GM18519 (cell line): ENCODE measurements around the gene ZNF319.

Source experiments
- ATAC-seq: cut with Tn5 transposase; IDR thresholded peaks from one replicate; pipeline ENCODE4 v1.9.1; 2021; ENCODE audit warnings: mild to moderate bottlenecking, moderate library complexity; ENCODE audit not compliant: unreplicated experiment, low FRiP score

ZNF319 gene

DNA sequence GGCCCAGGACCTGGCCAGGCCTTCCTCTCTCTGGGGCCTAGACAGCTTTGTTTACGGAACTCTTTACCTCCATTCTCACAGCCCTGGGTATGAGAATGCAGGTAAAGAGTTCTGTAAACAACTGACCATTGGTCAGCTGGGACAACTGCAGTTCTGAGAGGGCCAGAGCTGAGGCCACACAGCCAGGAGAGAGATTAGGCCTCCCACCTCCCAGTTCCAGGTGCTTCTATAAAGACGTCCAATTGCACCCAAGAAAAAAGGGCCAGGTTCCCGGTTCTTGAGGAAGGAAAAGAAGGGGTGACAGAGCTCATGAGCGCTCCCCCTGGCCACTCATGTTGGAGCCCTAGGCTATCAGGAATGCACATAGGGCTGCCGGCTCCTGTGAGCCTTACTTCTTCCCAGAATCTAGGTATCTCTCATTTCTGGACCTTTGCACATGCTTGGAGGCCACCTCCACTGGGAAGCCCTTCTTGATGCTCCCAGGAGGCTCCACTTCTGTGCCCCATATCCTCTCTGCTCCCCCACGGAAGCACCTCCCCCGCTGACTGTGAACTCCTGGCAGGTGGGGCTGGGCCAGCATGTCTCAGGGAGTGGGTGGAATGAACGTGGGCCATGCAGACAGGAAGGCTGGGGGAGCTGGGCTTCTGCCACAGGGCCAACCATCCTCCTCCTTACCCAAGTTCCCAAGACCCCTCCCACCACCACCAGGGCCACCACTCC is 42.6 kb downstream of the ZNF319 start:
- ATAC-seq, result no peak

DNA sequence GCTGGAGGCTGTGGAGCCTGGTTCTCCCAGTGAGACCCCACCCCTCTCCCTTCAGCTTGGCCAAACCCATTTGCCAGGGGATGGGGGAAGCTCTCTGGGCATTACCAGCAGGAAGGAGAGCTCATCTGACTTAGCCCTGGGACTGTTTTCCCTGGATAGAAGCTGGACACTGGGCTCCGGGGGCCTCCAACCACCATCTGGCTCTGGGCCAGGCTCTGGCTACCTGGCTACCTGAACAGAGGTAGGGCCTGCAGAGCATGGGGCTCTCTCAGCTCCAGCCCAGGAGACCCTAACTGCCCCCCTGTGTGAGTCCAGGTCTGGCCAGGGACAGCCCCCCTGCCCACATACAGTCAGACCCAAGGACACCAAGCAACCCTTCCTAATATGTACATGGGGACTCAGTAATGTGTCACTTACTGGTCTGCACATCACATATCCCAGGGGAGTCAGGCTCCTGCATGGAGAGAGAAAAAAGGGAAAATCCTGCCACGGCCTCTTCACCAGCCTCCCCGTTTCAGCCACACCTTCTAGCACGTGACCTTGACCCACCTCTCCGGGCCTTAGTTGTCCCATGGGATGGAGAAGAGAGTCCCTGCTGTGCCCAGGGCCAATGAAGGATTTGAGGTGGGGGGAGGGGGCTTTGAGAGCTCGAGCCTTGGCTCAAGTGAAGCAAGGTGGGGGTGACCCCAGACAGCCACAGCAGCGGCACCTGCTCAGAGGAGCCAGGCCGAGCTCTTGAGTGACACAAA is 43.4 kb downstream of the ZNF319 start:
- ATAC-seq, result no peak

DNA sequence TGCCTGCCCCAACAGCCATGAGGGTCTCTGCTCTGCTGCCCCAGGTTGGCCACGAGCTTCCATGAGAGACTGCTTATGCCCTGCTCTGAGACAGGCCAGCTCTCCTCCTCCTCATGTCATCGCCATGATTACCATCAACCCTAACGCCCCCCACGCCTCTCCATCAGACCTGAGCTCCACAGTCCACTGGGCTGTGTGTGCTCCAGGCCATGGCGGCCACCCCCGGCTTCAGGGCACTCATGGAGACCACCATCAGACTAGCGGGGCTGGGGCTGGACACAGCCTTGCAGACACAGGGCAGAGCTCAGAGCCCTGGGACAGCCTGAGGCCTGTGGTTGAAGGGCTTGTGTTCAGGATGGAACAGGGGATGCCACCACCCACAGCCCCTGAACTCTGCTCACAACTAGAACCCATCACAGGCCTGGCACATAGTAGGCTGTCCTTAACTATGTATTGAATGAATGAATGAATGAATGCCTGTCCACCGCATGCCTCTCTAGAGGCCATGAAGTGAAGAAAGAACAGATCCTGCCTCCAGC is 44.1 kb downstream of the ZNF319 start:
- no peak for ATAC-seq

DNA sequence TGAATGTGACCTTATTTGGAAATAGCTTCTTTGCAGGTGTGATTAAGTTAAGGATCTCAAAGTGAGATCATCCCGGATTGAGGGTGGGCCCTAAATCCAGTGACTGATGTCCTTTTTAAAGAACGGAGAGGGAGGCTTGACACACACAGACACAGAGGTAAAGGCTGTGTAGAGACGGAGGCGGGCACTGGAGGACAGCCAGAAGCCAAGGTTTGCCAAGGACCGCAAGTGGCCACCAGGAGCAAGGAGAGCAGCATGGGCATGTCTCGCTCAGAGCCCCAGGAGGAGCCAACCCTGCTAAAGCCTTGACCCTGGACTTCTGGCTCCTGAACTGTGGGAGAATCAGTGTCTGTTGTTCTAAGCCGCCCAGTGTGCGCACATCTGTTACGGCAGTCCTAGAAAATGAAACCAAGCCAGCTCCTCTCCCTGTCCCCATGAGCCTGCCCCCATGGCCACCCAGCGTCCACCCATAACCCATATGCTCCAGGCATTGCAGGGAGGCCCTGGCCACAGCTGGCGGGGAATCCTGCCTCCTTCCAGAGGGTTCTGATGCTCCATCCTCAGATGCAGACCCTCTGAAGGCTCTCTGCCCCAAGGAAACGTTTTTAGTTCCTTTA is 44.8 kb downstream of the ZNF319 start:
- no peak for ATAC-seq

DNA sequence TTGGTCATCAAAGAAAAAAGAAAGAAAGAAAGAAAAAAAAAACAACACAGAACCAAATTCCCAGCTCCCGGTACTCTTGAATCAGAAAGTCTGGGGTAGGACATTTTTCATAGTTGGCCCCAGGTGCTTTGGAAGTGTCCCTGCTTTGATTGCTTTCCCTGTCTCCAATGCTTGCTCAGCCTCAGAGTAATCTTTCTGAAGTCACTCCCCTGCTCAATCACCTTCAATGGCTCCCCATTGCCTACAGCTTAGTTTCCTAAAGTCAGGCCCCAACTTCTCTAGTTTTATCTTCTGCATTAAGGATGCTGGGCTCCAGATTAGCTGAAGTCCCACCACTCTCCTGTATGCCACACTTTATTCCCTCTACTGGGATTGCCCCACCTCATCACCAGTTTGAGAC is 46.6 kb downstream of the ZNF319 start:
- ATAC-seq, result no peak

DNA sequence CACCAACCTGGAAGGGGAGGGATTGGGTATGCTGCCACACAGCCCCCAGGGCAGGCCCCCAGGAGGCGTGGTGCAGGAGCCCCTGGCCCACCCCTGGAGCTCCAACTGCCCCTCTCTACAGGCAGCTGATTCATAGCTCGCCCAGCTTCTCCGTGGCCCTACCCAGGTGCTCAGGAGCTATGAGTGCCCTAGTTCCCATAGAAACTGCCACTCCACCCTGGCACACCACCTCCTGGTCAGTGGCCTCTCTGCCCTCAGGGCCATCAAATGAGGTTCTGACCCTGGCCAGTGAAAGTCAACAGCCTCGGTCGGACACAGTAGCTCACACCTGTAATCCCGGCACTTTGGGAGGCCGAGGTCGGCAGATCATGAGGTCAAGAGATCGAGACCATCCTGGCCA is 47.6 kb downstream of the ZNF319 start:
- ATAC-seq, result no peak

DNA sequence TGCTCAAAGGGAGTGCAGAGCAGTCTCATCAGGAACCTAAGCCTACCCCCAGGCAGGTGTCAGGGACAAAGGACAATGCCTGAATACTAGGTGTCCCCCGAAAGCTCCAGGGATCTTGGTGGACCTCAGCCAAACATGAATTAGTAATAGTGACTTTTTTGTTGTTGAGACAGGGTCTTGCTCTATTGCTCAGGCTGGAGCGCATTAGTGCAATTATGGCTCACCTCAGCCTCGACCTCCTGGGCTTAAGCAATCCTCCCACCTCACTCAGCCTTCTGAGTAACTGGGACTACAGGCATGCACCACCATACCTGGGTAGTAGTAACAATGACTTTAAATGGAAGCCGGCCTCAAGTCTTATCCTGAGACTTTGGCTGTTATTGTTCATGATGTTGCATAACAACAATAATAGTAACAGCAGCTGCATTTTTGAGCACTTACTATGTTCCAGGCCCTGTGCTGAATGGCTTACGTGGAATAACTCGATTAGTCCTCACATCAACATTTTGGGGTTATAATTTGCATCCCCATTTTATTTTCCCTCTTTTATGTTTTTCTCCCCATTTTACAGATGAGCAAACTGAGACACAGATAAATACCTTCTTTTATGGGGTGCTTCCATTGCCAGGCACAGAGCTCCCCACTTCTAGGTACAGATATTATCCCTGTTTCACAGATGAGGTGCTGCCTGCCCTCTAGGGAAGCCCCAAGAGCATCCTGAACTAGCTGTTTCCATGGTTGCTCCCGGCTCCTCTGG is 49.1 kb downstream of the ZNF319 start:
- ATAC-seq, result no peak

DNA sequence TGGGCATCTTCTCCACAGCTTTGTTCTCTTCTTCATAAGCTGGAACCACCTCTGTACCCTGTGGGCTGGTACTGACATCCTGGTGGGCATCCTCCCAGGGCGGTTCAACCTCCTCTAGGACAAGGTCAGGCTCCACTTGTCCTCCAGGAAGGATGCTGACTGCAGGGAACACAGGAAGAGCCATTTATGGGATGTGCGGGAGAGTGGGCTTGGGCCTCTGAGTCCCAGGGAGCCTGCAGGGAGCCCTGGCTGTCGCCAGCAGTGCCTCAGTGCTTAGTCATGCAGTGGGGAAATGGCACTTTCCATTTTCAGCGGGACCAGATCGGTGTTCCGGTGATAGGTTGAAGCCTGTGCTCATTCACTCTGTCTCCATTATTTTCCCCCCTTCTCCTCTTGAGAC is 50.1 kb downstream of the ZNF319 start:
- ATAC-seq, result no peak

DNA sequence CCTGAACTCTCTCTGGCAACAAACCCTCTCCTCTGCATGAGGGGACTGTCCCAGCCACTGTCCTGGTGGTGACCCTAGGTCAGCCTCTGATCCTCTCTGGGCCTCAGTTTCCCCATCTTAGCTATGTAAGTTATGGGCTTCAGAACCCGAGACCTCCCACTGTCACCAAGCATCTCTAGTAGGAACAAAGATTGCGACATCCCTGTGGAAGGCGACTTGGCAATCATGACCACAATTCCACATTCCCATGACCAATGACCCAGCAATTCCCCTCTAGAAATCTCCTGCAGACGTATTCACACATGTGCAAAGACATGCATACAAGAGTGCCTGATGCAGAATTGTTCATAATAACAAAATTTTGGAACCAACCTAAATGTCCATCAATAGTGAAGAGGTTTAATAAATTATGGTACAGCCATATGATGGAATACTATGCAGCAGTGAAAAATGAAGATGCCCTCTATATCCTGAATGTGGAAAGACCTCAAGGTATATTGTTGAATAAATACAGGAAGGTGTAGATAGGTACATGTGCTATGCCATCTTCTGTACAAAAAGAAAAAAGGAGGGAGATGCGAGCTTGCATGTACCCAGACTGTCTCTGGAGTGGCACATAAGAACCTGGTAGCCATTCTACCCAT is 50.8 kb downstream of the ZNF319 start:
- no peak for ATAC-seq

DNA sequence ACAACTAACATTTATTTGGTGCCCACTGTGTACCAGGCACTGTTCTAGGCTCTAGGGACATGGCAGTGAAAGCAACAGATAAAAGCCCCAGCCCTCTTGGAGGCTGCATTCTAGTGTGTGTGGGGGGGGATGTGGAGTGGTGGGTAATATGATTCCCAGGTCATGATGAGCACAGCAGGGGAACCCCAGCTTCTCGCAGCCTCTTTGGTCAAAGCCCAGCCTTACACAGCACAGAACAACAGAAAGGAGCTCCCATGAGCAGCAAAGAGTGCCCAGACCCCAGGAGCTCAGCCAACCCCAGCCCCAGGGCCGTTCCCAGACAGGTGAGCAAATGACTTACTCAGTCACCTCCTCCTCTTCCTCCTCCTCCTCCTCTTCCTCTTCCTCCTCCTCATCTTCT is 51.5 kb downstream of the ZNF319 start:
- ATAC-seq, result no peak

DNA sequence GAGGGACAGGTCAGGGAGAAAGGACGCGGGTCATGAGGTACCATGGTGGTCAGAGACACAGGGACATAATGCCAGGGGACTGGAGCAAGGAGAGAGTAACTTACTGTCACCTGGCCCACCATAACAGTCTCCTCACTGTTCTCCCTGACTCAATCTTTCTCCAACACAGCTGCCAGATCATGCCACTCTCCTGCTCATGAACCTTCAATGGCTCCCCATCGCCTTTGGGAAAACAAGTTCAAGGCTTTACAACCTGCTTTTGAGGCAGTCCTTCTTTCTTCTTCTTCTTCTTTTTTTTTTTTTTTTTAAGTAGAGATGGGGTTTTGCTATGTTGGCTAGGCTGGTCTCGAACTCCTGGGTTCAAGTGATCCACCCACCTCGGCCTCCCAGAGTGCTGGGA is 52.4 kb downstream of the ZNF319 start:
- ATAC-seq, result no peak

DNA sequence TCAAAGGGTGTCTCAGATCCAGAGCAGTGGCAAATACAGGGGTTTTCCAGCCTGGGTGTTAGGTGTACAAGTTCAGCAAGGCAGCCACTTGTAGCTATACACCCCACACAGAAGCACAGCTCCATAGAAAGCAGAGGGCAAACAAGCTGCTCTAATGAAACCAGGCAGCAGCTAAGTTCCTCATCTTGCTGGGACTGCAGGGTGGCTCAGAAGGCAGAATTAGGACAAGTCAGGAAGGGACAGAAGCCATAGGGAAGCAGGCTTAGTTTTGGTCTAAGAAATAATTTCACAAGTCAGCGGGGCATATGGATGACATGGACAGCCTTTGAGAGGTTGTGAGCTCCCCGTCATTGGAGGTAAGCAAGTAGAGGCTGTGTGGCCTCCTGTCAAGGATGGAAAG is 53.2 kb downstream of the ZNF319 start:
- ATAC-seq, result no peak

DNA sequence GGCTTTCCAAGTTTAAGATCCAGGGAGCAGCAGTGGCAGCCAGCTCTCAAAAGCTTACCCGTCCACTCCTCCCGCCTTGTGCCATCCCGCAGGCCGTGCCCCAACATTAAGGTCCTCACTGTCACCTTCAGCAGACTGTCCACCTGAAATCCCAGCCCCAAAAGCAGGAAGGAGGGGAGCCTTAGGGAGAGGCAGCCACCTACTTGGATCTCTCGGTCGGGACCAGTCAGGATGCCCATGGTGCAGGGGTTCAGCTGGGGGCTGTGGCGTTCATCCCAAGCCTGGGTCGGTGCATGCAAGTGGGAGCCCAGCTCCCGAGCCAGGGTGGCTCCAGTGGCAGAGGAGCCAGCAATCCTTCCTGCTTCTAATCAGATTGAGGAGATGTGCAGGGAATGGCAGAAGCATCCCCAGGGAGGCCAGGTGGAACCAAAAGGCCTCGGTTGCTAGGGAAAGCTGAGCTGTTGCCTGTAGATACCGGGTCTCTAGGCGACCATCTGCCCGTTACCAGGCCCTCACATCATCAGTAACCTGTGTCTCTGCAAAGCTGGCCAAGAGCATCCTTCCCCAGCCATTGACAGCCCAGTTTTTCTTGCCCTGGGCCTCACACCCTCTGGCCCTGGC is 54.2 kb downstream of the ZNF319 start:
- ATAC-seq, result no peak

DNA sequence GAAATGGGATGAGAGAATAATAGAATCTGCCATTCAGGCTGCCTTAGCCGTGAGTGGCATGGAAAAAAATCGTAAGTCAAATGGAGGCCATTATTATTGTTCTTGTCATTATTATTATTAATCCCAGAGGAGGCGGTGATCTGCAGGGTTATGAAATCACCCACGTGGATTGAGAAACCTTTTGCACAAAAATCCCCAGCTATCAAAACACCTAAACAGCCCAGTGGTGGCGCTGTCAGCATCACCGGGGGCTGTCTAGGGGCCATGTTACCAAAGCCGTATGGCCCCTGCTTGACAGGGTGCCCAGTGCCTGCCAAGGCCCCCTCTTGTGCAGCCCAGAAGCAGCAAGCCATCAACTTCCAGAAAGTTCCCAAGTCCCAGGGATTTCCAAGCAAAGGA is 54.7 kb downstream of the ZNF319 start:
- no peak for ATAC-seq

DNA sequence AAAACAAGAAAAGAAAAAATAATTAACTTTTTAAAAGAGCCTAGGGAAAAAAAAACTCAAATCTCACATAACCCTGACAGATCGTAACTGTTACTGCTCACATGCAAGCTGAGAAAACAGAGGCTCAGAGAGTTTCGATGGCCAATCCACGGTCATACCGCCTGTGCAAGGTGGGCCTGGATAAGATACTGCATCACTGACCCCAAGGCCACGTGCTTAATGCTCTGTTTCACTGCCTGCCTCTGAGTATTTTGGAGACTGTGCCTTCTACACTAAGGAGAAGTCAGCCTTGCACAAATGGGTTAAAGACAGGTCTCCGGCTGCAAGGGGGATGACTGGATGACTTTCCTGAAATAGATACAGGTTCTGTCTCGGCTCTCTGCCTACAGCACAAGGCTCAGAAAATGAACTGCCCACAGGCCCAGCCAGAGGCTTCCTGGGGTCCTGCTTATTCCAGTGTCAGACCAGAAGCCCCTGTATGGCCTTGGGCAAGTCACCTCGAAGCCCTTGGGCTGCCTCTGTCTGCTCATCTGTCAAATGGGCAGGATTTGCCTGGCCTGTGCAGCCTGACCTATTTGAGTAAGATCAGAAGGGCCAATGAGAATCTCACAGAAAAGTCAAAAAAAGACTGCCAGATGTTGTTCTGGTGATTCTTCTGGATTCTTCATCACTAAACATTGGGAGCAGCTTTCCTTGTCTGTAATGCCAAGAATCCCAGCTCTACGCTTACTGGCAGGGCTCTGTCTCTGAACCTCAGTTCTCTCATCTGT is 55.3 kb downstream of the ZNF319 start:
- ATAC-seq, result no peak
